Hematopoietic multipotent progenitor cell (in vitro differentiated cells): ENCODE measurements around the gene ZNF536. TPM values are rescaled to one million over a fixed set of nuclear protein-coding genes. Genes with fewer than 3 reads are reported as not detected.

Experiments
- DNase-seq, 3 donors: peaks; one replicate each; pipeline ENCODE4 v3.0.0-alpha.2; 2011 to 2015; ENCODE audit warnings: low read depth in 2 of 3, low spot score in 2 of 3
- total RNA-seq: library from RNA; depleted of rRNA; stranded (reverse); fragments of >200 nt; gene quantifications from one replicate; pipeline ENCODE4 v1.2.3, GENCODE V29; 2012

The ZNF536 gene
- total RNA-seq, 1 donor = under 0.01 TPM

GRCh38 chr19:30518965-30519606 is 146.9 kb downstream of the ZNF536 start:
- DNase-seq = no peak

DNA sequence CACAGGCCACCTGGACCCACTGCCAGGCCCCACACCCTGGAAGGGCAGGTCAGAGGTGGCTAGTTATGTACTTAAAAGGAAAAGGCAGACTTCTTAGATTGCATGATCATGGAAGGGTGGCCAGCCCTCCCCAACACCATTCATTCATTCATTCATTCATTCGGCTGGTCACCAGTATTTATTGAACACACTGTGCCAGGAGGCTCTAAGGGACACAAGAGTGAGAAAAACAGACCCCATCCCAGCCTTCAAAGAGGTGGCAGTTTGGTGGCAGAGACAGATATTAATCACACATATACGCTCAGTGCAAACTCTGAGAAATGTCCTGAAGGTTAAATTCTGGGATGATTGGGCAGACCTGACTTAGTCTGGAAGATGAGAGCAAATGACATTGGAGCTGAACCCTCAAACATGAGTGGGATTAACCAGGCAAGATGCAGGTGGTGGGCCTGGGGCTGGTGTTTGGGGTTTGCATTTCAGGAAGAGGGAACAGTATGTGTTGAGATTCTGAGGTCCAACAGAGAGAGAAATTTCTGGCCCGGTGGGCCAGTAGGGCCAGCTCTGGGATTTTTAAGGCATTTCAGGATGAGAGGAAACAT is 147.5 kb downstream of the ZNF536 start:
- no peak for DNase-seq

DNA sequence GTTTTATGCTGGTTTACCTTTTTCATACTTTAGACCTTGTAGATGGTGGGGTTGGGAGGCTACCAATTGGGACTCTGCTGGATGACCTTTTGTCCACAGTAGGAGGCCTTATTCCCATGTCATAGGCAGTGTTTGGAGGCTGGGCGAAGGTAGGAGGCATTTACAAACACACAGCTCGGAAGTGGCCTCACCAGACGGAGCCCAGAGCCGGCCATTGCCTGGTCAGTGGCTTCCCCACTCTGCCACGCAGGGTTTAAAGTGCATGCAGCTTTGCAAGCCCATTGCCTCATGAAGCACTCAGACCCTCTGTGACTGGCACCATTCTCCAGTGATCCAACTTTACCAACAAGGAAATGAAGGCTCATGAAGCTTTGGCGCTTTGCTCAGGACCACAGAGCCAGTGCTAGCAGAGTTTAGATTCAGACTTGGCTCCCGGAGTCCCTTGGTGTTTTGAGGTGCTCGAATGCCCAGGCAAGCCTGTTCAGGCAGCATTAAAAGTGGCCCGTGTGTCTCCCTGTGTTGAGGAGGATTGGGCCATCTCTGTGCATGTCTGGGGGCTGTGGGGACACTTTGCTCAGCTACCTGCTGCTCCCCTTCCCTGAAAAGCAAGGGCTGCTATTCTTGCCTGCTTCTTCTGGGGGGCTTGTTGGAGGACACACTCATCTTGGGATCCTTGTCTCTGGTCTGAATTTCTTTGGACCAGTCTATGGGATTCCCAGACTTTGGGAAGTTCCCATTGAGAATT is 148.7 kb downstream of the ZNF536 start:
- DNase-seq = no peak

- DNase-seq = no peak
Measured at GRCh38 chr19:30521937-30522336, 149.8 kb downstream of the ZNF536 start.

DNA sequence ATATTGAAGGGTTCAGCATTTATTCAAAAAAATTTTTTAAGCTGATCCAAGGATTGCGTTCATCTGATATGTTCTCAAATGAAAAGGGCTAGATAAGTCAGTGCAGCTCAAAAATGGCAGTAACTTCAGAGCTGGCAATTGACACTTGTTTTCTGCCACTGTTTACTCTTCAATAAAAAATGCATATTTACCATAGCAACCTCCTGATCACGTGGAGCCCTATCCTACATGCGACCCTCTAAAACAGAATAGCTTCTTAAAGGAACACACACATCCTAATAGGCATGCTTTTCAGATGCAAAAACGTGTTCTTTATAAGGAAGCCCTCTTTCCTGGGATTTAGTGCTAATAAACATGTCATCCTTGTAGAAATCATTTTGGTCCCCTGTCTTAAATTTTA is 150.2 kb downstream of the ZNF536 start:
- DNase-seq = no peak

- DNase-seq = no peak
Measured at GRCh38 chr19:30523791-30524190, 151.6 kb downstream of the ZNF536 start.

DNA sequence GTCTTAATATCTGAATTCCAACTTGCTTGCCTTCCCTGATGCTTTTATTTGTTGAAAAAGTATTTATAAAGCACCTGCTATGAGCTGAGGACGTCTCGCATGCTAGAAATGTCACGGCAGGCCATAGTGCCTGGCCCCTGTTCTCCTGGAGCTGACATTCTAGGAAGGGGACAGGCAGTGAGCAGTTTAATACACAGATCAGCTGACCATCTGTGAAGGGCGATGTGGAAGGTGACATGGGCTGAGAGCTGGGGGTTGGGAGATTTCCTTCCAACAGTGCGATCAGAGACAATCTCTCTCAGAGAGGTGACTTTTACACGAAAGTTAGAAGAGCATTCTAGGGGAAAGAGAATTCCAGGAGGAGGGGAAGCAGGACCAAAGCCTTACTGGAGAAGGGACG is 153.2 kb downstream of the ZNF536 start:
- no peak for DNase-seq

GRCh38 chr19:30528919-30529318 is 156.7 kb downstream of the ZNF536 start:
- no peak for DNase-seq

- DNase-seq = no peak
Measured at GRCh38 chr19:30529876-30530275, 157.7 kb downstream of the ZNF536 start.

- DNase-seq = no peak
Measured at GRCh38 chr19:30530751-30531150, 158.6 kb downstream of the ZNF536 start.

- no peak for DNase-seq
Measured at GRCh38 chr19:30535011-30535410, 162.8 kb downstream of the ZNF536 start.

DNA sequence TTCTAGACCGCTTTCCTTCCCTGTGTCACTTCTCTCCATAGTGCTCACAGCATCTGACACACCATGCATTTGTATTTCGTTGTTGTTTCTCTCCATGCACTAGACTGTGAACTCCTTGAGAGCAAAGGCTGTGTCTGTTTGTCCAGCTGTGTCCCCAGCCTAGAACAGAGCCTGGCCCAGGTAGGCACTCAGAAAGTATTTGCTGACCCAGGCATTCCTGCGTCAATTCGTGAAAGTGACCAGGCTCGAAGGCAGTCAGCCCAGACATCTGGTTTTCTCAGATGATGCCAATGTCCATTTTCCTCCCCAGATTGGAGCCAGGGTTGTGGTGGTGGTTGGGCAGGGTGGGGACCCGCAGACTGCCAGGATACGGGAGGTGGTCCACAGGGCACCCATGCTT is 164.8 kb downstream of the ZNF536 start:
- no peak for DNase-seq

DNA sequence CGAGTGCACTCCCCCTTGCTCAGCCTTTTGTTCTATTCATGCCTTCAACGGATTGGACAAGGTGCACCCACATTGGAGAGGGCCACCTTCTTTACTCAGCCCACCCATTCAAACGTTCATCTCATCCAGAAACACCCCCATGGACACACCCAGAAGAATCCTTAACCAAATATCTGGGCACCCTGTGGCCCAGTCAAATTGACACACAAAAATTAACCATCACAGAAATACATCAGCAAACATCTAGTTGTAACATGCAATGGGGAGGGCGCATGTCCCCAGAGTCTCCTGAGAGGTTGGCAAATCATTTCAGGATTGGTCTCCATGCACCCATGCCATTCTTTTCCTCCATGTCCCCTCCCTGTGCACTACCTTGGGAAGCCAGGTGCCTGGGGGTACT is 167.1 kb downstream of the ZNF536 start:
- no peak for DNase-seq

DNA sequence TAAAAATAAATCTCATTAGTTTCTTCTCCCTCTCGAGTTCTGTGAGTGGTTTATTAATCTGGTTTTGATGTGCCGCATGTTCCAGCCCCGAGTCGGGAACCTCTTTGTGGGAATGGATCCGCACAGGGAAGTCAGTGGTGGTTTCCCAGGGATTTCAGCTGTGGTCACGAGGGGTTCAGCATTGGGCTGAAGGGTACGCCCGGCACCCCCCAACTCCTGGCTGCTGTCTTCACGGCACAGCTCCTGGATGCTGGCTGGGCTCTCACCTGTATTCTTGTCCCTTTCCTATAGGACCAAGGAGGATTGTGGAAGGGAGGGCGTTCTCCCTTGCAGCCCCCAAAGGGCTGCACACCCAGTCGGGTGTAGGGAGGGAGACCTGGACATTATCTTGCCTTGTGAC is 167.8 kb downstream of the ZNF536 start:
- no peak for DNase-seq

DNA sequence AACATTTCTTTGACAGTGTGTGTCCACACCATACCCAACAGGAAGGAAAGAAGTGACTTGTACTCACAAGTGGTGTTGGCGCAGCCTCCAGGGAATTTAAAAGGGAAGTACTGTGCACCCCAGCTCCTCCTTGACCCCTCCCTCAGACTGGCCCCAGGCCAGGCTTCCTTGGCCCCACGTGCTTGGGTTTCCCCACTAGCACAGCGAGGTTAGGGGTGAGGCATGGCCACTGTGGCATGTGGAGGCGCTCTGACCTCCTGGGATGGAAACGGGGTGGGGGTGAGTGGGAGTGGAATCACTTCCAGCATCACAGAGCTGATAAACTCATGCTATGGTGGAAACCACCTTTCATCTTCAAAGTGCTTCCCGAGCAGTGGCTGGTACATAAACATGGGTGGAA is 168.6 kb downstream of the ZNF536 start:
- DNase-seq = no peak

GRCh38 chr19:30541575-30541974 is 169.4 kb downstream of the ZNF536 start:
- DNase-seq = no peak

DNA sequence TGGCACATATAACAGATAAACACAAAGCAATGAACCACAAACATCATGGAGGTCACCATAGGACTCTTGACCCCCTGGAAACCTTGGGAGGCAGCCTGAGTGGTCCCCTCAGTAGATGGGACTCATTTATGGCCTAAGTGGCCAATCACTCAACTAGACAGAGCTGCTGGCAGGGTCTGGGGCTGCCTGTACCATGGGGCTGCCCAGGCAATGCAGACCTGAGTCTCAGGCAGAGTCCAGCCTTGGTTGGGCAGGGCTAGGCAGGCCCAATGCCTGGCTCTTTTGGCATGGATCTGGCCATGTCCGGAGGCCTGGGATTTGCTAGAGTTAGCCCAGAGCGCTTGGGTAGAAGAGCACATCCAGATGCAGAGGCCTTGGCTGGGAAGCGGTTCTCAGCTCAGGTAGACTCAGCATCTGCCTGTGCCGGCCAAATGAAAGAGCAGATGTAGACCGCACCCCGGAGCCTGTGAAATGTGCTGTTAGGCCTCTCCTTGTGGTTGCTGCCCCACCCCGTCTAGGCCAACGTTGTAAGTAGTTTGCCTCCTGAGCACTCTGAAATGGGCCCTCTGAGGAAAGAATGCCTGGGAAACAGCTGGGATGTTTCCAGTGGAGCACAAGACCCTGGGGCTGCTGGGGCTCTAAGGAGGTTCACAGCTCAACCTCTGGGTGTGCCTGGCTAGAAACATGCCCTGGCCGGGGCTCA is 171.2 kb downstream of the ZNF536 start:
- DNase-seq = no peak

- no peak for DNase-seq
Measured at GRCh38 chr19:30545752-30546151, 173.6 kb downstream of the ZNF536 start.

DNA sequence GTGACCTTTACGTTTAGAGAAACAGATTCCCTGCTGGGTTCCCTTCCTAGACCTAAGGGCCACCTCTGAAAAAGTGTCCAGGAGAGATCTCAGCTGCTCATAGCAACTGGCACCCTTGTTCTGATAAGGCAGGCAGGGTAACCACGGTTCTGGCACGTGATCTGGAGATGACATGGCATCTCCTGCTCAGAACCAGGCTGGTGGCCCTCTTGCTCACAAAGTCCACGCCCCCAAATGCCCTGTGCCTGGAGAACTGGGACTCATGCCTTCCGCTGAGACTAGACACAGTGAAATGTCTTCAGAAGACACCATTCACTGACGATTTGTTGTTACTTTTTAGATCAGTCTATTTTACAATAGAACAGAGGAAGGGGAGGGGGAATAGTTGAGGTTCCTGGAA is 174.1 kb downstream of the ZNF536 start:
- DNase-seq = no peak

DNA sequence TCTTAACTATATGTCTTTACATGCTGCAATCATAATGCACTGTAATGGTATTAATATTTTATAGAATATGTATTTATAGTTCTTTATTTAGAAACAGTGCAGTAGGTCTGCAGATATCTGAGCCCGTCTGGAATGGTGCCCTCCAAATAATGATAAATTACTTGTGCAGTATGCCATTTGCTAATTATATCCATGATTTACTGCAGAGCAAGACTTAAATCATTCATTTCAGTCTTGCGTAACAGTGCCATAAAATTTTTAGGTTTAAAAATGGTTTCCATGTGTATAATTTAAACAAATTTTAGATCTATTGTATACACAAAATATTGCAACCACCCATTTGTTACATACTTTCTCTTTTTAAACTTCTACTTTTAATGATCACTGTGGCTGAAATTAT is 175.1 kb downstream of the ZNF536 start:
- DNase-seq = no peak

DNA sequence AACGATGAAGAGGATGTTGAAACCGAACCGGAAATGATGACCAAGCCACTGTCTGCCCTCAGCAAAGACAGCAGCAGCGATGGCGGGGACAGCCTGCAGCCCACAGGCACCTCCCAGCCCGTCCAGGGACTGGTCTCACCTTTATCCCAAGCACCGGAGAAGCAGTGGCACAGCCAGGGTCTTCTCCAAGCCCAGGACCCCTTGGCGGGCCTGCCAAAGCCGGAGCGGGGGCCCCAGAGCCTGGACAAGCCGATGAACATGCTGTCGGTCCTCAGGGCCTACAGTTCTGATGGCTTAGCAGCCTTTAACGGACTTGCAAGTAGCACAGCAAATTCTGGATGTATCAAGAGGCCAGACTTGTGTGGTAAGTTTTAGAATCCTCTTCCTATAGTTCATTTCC is 177.0 kb downstream of the ZNF536 start:
- no peak for DNase-seq

DNA sequence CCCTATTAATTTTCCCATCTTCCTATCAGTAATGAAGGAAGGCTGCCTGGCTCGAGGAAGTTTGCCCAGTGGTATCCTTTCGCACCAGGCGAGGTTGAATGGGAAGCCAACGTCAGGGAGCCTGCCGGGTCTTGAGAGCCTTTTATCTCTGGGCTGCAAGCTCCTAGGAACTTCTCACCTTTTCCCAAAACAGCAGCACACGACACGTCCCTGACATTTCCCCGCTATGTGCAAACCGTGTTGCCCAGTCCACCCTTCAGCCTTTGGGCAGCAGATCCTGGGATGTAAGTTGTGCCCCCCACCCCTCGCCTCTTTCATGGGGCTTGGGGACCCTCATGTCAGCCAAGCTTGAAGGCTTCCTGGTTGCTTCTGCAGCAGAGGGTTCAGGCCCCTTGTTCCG is 179.1 kb downstream of the ZNF536 start:
- no peak for DNase-seq
